K562 (cell line): Measurements from ENCODE around the gene CNTFR. TPM values are rescaled to one million over a fixed set of nuclear protein-coding genes. Genes with fewer than 3 reads are reported as not detected.

Source experiments
- ATAC-seq: fragments of 200-7000 bp; cut with Tn5 transposase; 3 replicates; pipeline ENCODE4 v1.9.1; 2020; ENCODE audit warnings: moderate library complexity
- BruUV-seq: library from RNA; stranded (reverse); fragments of 400-500 nt; replicated peaks from 2 replicates; lab custom pipeline; 2021; lab: Mats Ljungman, UMichigan
- CTCF ChIA-PET: fragments of 300-600 bp; formaldehyde crosslinking; extraction: SDS; loops from one replicate; lab custom pipeline; 2021; ENCODE audit warnings: low intra/inter-chr PET ratio; lab: Yijun Ruan, JAX
- POLR2A ChIA-PET: fragments of 300-600, 350-650 bp; sonication (Branson Sonifier 250); formaldehyde crosslinking; extraction: SDS; loops from one replicate; lab custom pipeline; 2021; ENCODE audit warnings: antibody characterized with exemption, inconsistent platforms; lab: Yijun Ruan, JAX
- DNase-seq, 4 experiments: peaks; one replicate each; pipeline versions ENCODE4 v3.0.0 to v3.0.0-alpha.2; 2011 to 2018; ENCODE audit warnings: low spot score in 3 of 4, mixed read lengths in 3 of 4; ENCODE audit errors: extremely low read depth in 1 of 4
- FAIRE-seq: peaks from 2 replicates; lab custom pipeline; 2011; peaks lifted over from hg19 to GRCh38; lab: Jason Lieb, UNC
- H2AFZ ChIP-seq: 2 replicates; pipeline ENCODE4 v1.6.0; 2011; ENCODE audit warnings: low read depth, low read length, control low read depth, inconsistent platforms
- H3K27ac ChIP-seq: fragments of 200-600 bp; 3 replicates; pipeline ENCODE4 v1.8.0; 2011; ENCODE audit warnings: low read depth, mild to moderate bottlenecking, control low read depth, inconsistent platforms, low read length, moderate library complexity, mixed read lengths; ENCODE audit errors: extremely low read depth
- H3K27me3 ChIP-seq, 2 experiments: fragments of 300-600 bp in 1 of 2; 2 replicates in 1 of 2; 3 replicates in 1 of 2; pipeline versions ENCODE4 v1.6.0 to v1.8.0; 2011; ENCODE audit warnings: inconsistent platforms in 2 of 2, low read length in 2 of 2, mild to moderate bottlenecking in 1 of 2, mixed read lengths in 1 of 2, moderate library complexity in 1 of 2; ENCODE audit not compliant: control insufficient read depth in 2 of 2, insufficient read depth in 2 of 2
- H3K36me3 ChIP-seq: fragments of 300-600 bp; 3 replicates; pipeline ENCODE4 v1.8.0; 2011; ENCODE audit warnings: mild to moderate bottlenecking, low read length, inconsistent platforms; ENCODE audit not compliant: control insufficient read depth, insufficient read depth
- H3K4me1 ChIP-seq, 2 experiments: fragments of 200-600 bp in 1 of 2; replicated peaks in 1 of 2; 2 replicates in 1 of 2; 3 replicates in 1 of 2; pipeline versions ENCODE4 v1.5.1 to v1.8.0; 2011; ENCODE audit warnings: inconsistent platforms in 2 of 2, low read length in 2 of 2, mild to moderate bottlenecking in 1 of 2, mixed read lengths in 1 of 2, moderate library complexity in 1 of 2; ENCODE audit not compliant: control insufficient read depth in 2 of 2, insufficient read depth in 2 of 2
- H3K4me2 ChIP-seq: 2 replicates; pipeline ENCODE4 v1.6.1; 2011; ENCODE audit warnings: low read length, control low read depth, inconsistent platforms, mixed read lengths; ENCODE audit not compliant: insufficient read depth
- H3K4me3 ChIP-seq: fragments of 200-600 bp; sonication (generic), shearing (Covaris generic); 2 replicates; pipeline ENCODE4 v1.5.1; 2016; ENCODE audit warnings: control low read depth, inconsistent platforms
- H3K79me2 ChIP-seq: fragments of 200-600 bp; 3 replicates; pipeline ENCODE4 v1.8.0; 2011; ENCODE audit warnings: low read length, inconsistent platforms; ENCODE audit not compliant: control insufficient read depth, insufficient read depth
- H3K9ac ChIP-seq, 2 experiments: 2 replicates each; pipeline versions ENCODE4 v1.6.0 to v1.6.1; 2011; ENCODE audit warnings: low read depth in 2 of 2, low read length in 2 of 2, control low read depth in 1 of 2, inconsistent platforms in 1 of 2, mild to moderate bottlenecking in 1 of 2, mixed read lengths in 1 of 2; ENCODE audit not compliant: insufficient read depth in 1 of 2
- H3K9me1 ChIP-seq: one replicate; pipeline ENCODE4 v1.6.0; 2011; ENCODE audit warnings: inconsistent platforms, mild to moderate bottlenecking, low read length, moderate library complexity; ENCODE audit not compliant: control insufficient read depth, insufficient read depth
- H3K9me3 ChIP-seq: replicated peaks from 2 replicates; pipeline ENCODE4 v1.5.1; 2011; ENCODE audit warnings: low read depth, low read length, inconsistent platforms; ENCODE audit not compliant: control insufficient read depth, insufficient read depth
- H4K20me1 ChIP-seq: replicated peaks from 2 replicates; pipeline ENCODE4 v1.6.1; 2011; ENCODE audit warnings: low read length, inconsistent platforms, mixed read lengths; ENCODE audit not compliant: control insufficient read depth, insufficient read depth
- AFF4 ChIP-seq: sonication (generic); formaldehyde crosslinking; IDR thresholded peaks from 2 replicates; pipeline ENCODE4 v1.8.0; 2023; ENCODE audit warnings: mild to moderate bottlenecking, missing genetic modification reagents
- CAMTA2 ChIP-seq: fragments of 250-450 bp; sonication (Bioruptor Pico); conservative IDR thresholded peaks from 2 replicates; pipeline ENCODE4 v1.5.1; 2022
- ELK1 ChIP-seq: sonication (generic); formaldehyde crosslinking; IDR thresholded peaks from 2 replicates; pipeline ENCODE4 v1.8.1; 2022; ENCODE audit warnings: missing genetic modification reagents
- ERF ChIP-seq: fragments of 450-650 bp; formaldehyde crosslinking; IDR thresholded peaks from 2 replicates; pipeline ENCODE4 v1.4.0; 2020; ENCODE audit warnings: mild to moderate bottlenecking, mixed read lengths
- FOXA1 ChIP-seq: fragments of 450-650 bp; IDR thresholded peaks from 2 replicates; pipeline ENCODE4 v1.6.1; 2016; ENCODE audit warnings: mild to moderate bottlenecking, borderline replicate concordance
- IRF2 ChIP-seq: sonication (generic); formaldehyde crosslinking; IDR thresholded peaks from 2 replicates; pipeline ENCODE4 v1.8.1; 2022; ENCODE audit warnings: mild to moderate bottlenecking, missing genetic modification reagents
- MEF2A ChIP-seq: IDR thresholded peaks from 2 replicates; pipeline ENCODE4 v1.6.1; 2011; ENCODE audit warnings: low read depth, mild to moderate bottlenecking, low read length, moderate library complexity; ENCODE audit not compliant: control insufficient read depth
- MITF ChIP-seq: IDR thresholded peaks from 2 replicates; pipeline ENCODE4 v1.6.1; 2014; ENCODE audit warnings: antibody characterized with exemption
- NFE2L1 ChIP-seq: fragments of 450-650 bp; IDR thresholded peaks from 2 replicates; pipeline ENCODE4 v1.6.1; 2016; ENCODE audit warnings: missing genetic modification characterization, low read depth, mild to moderate bottlenecking, missing compliant biosample characterization, moderate library complexity, borderline replicate concordance
- PHF20 ChIP-seq: fragments of 450-650 bp; IDR thresholded peaks from 2 replicates; pipeline ENCODE4 v1.6.1; 2018; ENCODE audit not compliant: partially characterized antibody
- SAFB ChIP-seq: fragments of 200-400 bp; formaldehyde crosslinking; IDR thresholded peaks from 2 replicates; pipeline ENCODE4 v1.6.1; 2017; ENCODE audit warnings: low read depth, low read length, borderline replicate concordance
- SNRNP70 ChIP-seq: fragments of 200-400 bp; formaldehyde crosslinking; optimal IDR thresholded peaks from 2 replicates; pipeline ENCODE3; 2017; ENCODE audit warnings: low read depth, low read length
- SRSF1 ChIP-seq: fragments of 200-400 bp; formaldehyde crosslinking; IDR thresholded peaks from 2 replicates; pipeline ENCODE4 v1.6.1; 2017; ENCODE audit warnings: mild to moderate bottlenecking, low read depth, low read length, moderate library complexity
- TARDBP ChIP-seq: fragments of 450-650 bp; IDR thresholded peaks from 2 replicates; pipeline ENCODE4 v1.6.1; 2016
- ZNF274 ChIP-seq: IDR thresholded peaks from 2 replicates; pipeline ENCODE4 v1.6.1; 2011; ENCODE audit warnings: low read depth, mild to moderate bottlenecking, low read length, moderate library complexity, borderline replicate concordance
- WGBS: fragments of 100-300 bp; shearing (Covaris generic); methylation state at CpG from one replicate; pipeline ENCODE4 v1.1.6; 2016; ENCODE audit warnings: low coverage, mixed read lengths; ENCODE audit not compliant: insufficient coverage; ENCODE audit errors: missing lambda C conversion rate; 5-methylcytosine and 5-hydroxymethylcytosine counted together
- in situ Hi-C: fragments of 300-500 bp; cut with MboI; formaldehyde crosslinking; loops from 4 replicates; pipeline ENCODE4 v1.15.0; 2018; ENCODE audit warnings: inconsistent platforms, mixed read lengths
- intact Hi-C: fragments of 100-400 bp; cut with micrococcal nuclease; formaldehyde crosslinking; loops from 2 replicates; pipeline ENCODE4 v1.14.2; 2022
- polyA plus RNA-seq, 8 experiments: library from polyadenylated mRNA; depleted of rRNA in 4 of 8; stranded (reverse) in 5 of 8; unstranded in 3 of 8; fragments of >200 nt; fragmentation: Nextera tagmentation in 2 of 8; fragmentation: Illumina TruSeq in 1 of 8; extraction: Ambion mirVana in 2 of 8; extraction: Trizol in 1 of 8; gene quantifications; 2 replicates each; pipeline versions ENCODE4 v1.2.1 to v1.2.3, GENCODE V29; 2011 to 2014; ENCODE audit warnings: inconsistent platforms in 1 of 8, missing spikeins in 1 of 8
- total RNA-seq, 7 experiments: library from RNA; depleted of rRNA in 6 of 7; stranded (reverse); fragments of >200 nt in 6 of 7; fragmentation: Illumina TruSeq in 2 of 7; extraction: Trizol in 2 of 7; gene quantifications; 2 replicates each; pipeline versions ENCODE4 v1.2.1 to v1.2.3, GENCODE V29; 2011 to 2021; ENCODE audit warnings: low replicate concordance in 1 of 7

The CNTFR gene
- total and polyA plus RNA-seq, 9 of the 15 experiments (the other 6 are each of a cell fraction or from before 2014, with no cell fraction given) = not detected

- DNase-seq (peak in 1 of 4 experiments; percentile 35), FAIRE-seq (no peak), ATAC-seq (peak; percentile 57; the same call in 2 of the 3 replicates)
- in situ Hi-C loops (no loop called here), intact Hi-C loops (no loop called here)
- Histone ChIP-seq H2AFZ (no peak overlapping the region), H3K27me3 (peaks cover 13 to 66% of the 10 kb centered on the region in 2 experiments; a peak in 4 of 5 replicates), H3K9me3 (no peaks in the 10 kb centered on the region), H3K9ac (no peak overlapping the region), H4K20me1 (peaks cover 4% of the 10 kb centered on the region), H3K36me3 (no peaks in the 10 kb centered on the region), H3K9me1 (no peaks in the 10 kb centered on the region), H3K4me2 (no peak overlapping the region), H3K79me2 (no peaks in the 10 kb centered on the region), H3K4me1 (peaks cover 0 to 7% of the 10 kb centered on the region in 2 experiments; a peak in 2 of 5 replicates), H3K4me3 (no peak overlapping the region), H3K27ac (no peak overlapping the region)
- ChIA-PET POLR2A (no interaction called here), CTCF (no interaction called here)
- BruUV-seq = no TSS peak
- WGBS = 3% methylated on average over 12 of the region's 14 CpGs
- TF ChIP-seq AFF4 (CRISPR knock-in tag) = no peak
- no peak for TF ChIP-seq ELK1 (CRISPR knock-in tag)
- no peak for TF ChIP-seq FOXA1
- TF ChIP-seq SNRNP70 = no peak
- TF ChIP-seq SAFB = no peak
- TF ChIP-seq MITF = no peak
- no peak for TF ChIP-seq PHF20
- no peak for TF ChIP-seq CAMTA2 (CRISPR knock-in tag)
- no peak for TF ChIP-seq ZNF274
- TF ChIP-seq ERF (CRISPR knock-in tag) = no peak
- TF ChIP-seq MEF2A = no peak
- no peak for TF ChIP-seq SRSF1
- TF ChIP-seq IRF2 = no peak
- no peak for TF ChIP-seq TARDBP
- no peak for TF ChIP-seq NFE2L1 (tag)
Measured at GRCh38 chr9:34576597-34577399, 12.7 kb downstream of the CNTFR start.
